C4-2B (cell line): ENCODE measurements around the gene PSEN1.
A peak's percentile ranks its signal among the peaks of the same experiment; 100 is the strongest.

ENCODE experiments used
- H3K27ac ChIP-seq: fragments of 450-650 bp; 2 replicates; pipeline ENCODE4 v1.5.1; 2017
- CTCF ChIP-seq: fragments of 450-650 bp; conservative IDR thresholded peaks from 2 replicates; pipeline ENCODE4 v1.5.1; 2017; ENCODE audit warnings: mild to moderate bottlenecking
- ZFX ChIP-seq: fragments of 450-650 bp; IDR thresholded peaks from 2 replicates; pipeline ENCODE4 v1.6.1; 2017

The PSEN1 gene

DNA sequence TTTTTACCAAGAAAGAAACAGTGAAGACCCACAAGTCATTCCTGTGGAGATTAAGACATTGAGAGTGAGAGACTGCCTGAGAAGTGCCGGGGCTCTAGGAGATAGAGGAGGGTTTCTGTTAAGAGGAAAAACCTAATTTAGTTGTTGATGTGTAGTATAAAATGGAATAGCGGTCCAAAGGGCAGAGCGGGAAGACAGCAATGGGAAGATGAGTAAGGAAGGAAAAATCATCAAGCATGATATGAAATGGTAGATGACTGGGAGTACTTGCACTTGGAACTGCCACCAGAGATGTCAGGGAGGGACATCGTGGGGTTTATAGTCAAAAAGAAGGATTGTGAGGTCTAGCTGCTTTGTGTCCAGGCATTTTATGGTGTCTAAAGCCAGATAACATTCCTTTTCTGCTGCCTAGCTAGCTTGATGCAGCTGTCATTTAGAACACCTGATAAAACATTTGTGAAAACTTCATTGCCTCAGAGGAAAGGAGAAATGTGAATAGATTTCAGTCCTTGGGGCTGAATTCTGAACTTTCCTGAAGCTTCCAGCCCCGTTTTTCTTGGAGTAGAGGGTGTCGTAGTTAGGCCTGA, 20.1 kb upstream of the PSEN1 start:
- H3K27ac ChIP-seq = no peak overlapping the region
- TF ChIP-seq ZFX (no peak), CTCF (no peak)

DNA sequence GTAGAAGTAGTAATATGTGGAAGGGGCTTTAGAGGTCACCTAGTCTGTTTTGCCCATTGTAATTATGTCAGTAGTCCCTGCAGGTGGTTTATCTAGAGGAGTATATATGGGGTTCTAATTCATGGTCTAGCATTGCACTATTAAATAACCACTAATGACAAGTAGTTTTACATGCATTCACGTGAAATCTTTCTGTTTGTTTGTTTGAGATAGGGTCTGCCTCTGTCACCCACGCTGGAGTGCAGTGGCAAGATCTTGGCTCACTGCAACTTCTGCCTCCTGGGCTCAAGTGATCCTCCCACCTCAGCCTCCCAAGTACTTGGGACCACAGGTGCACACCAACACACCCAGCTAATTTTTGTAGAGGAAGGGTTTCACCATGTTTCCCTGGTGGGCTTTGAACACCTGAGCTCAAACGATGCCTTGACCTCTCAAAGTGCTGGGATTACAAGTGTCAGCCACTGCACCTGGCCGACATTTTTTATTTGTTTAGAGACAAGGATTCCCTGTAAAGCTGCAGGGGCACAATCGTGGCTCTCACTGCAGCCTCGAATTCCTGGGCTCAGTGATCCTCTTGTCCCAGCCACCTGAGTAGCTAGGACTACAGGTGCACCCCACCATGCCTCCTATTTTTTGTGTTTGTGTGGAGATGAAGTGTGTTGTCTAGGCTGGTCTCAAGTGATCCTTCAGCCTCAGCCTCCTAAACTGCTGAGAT, 12.0 kb upstream of the PSEN1 start:
- TF ChIP-seq ZFX = no peak
- H3K27ac ChIP-seq = no peak overlapping the region

GRCh38 chr14:73125169-73125588, 11.1 kb upstream of the PSEN1 start:
- no peak for TF ChIP-seq CTCF
- no peak overlapping the region for H3K27ac ChIP-seq

GRCh38 chr14:73125746-73126145, 10.6 kb upstream of the PSEN1 start:
- TF ChIP-seq ZFX (no peak), CTCF (no peak)
- H3K27ac ChIP-seq = no peak overlapping the region

GRCh38 chr14:73133795-73134194, 2.5 kb upstream of the PSEN1 start:
- H3K27ac ChIP-seq = no peak overlapping the region
- no peak for TF ChIP-seq CTCF
- no peak for TF ChIP-seq ZFX

DNA sequence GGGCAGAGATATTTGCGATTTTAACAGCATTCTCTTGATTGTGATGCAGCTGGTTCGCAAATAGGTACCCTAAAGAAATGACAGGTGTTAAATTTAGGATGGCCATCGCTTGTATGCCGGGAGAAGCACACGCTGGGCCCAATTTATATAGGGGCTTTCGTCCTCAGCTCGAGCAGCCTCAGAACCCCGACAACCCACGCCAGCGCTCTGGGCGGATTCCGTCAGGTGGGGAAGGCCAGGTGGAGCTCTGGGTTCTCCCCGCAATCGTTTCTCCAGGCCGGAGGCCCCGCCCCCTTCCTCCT, 271 bp upstream of the PSEN1 start:
- peak overlapping the region; percentile 79 for H3K27ac ChIP-seq
- TF ChIP-seq CTCF (no peak), ZFX (no peak)

DNA sequence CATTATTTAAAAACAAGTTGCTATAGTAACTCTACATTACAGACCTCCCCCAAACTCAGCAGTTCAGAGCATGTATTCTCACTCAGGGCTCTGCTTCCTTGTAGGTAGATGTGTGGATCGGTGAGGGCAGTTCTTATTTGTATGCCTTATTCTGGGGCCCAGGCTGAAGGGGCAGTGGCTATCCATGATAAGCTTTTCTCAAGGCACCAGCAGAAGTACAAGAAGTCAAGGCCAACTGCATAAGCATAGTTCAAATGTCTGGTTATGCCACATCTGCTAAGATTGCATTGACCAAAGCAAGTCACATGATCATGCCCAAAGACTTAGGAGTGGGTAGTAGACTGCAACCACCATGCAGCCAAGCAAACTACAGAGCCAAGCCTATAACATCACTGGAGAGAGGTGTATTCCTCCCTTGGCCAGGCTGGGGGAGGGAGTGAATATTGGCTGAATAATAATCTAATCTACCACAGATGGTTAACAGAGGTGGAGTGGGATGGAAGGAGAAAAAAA, 4.6 kb downstream of the PSEN1 start:
- no peak for TF ChIP-seq CTCF
- TF ChIP-seq ZFX = no peak

GRCh38 chr14:73142216-73142615, 5.9 kb downstream of the PSEN1 start:
- TF ChIP-seq ZFX = no peak
- TF ChIP-seq CTCF = no peak
- no peak overlapping the region for H3K27ac ChIP-seq

More for the DNA sequence above, 4.6 kb downstream of the PSEN1 start:
- H3K27ac ChIP-seq = no peak overlapping the region
